Vagina (tissue), 2 donors: ENCODE data around the gene CHMP3. TPM values are rescaled to one million over a fixed set of nuclear protein-coding genes. Genes with fewer than 3 reads are reported as not detected.

Experiments used
- DNase-seq, 2 donors: peaks; one replicate each; pipeline ENCODE4 v3.0.0-alpha.2; 2017; ENCODE audit errors: extremely low spot score in 2 of 2
- H3K27ac ChIP-seq: fragments of 200-600 bp; sonication (generic); one replicate; pipeline ENCODE4 v1.5.1; 2019
- H3K27me3 ChIP-seq: fragments of 200-600 bp; sonication (generic); one replicate; pipeline ENCODE4 v1.5.1; 2019
- H3K36me3 ChIP-seq, 2 donors: fragments of 200-600 bp; sonication (generic); one replicate each; pipeline ENCODE4 v1.5.1; 2017 to 2019
- H3K4me1 ChIP-seq: fragments of 200-600 bp; sonication (generic); one replicate; pipeline ENCODE4 v1.5.1; 2019
- H3K4me3 ChIP-seq, 2 donors: fragments of 200-600 bp; sonication (generic); 1 replicate in 1 of 2; 2 replicates in 1 of 2; pipeline ENCODE4 v1.5.1; 2016 to 2019
- H3K9me3 ChIP-seq: fragments of 200-600 bp; sonication (generic); one replicate; pipeline ENCODE4 v1.5.1; 2019
- CTCF ChIP-seq, 3 experiments: fragments of 450-650 bp in 2 of 3; fragments of 200-600 bp in 1 of 3; sonication (generic) in 1 of 3; IDR thresholded peaks; one replicate each; pipeline ENCODE4 v1.5.1; 2017 to 2019; ENCODE audit warnings: antibody characterized with exemption in 3 of 3, mild to moderate bottlenecking in 2 of 3, moderate library complexity in 2 of 3
- POLR2A ChIP-seq, 2 donors: fragments of 450-650 bp; IDR thresholded peaks; one replicate each; pipeline ENCODE4 v1.6.1; 2017; ENCODE audit warnings: antibody characterized with exemption in 2 of 2, mild to moderate bottlenecking in 2 of 2, moderate library complexity in 2 of 2
- POLR2AphosphoS5 ChIP-seq, 2 donors: sonication (generic); formaldehyde crosslinking; IDR thresholded peaks; one replicate each; pipeline ENCODE4 v1.9.0; 2017; ENCODE audit warnings: antibody characterized with exemption in 2 of 2, mild to moderate bottlenecking in 2 of 2, low read depth in 1 of 2; ENCODE audit not compliant: insufficient read depth in 1 of 2
- intact Hi-C: fragments of 100-400 bp; cut with DNase I; formaldehyde crosslinking; loops from one replicate; pipeline ENCODE4 v1.15.1; 2023
- total RNA-seq: library from RNA; depleted of rRNA; stranded (reverse); fragments of >200 nt; gene quantifications from one replicate; pipeline ENCODE4 v1.2.3, GENCODE V29; 2016

CHMP3 gene
- total RNA-seq, 1 donor from 2014 or later: 49.6 TPM

GRCh38 chr2:86525421-86526340 lies 37.6 kb downstream of the CHMP3 start:
- Histone ChIP-seq H3K27ac (no peak overlapping the region), H3K27me3 (no peaks in the 10 kb centered on the region), H3K4me3 (no peak overlapping the region), H3K9me3 (no peaks in the 10 kb centered on the region), H3K4me1 (no peaks in the 10 kb centered on the region), H3K36me3 (peaks cover 0 to 11% of the 10 kb centered on the region in 2 donors)
- DNase-seq: no peak
- TF ChIP-seq POLR2AphosphoS5 (IDR thresholded peaks at IDR 0.05; ENCODE audit: insufficient read depth in 1 of 2, low read depth in 1 of 2): no peak
- TF ChIP-seq CTCF (IDR thresholded peaks at IDR 0.05): no peak
- TF ChIP-seq POLR2A (IDR thresholded peaks at IDR 0.05): no peak
- intact Hi-C loops: no loop called here

- TF ChIP-seq POLR2AphosphoS5 (IDR thresholded peaks at IDR 0.05; ENCODE audit: insufficient read depth in 1 of 2, low read depth in 1 of 2): no peak
- TF ChIP-seq CTCF (IDR thresholded peaks at IDR 0.05): no peak
- TF ChIP-seq POLR2A (IDR thresholded peaks at IDR 0.05): no peak
- intact Hi-C loops: no loop called here
- H3K4me3 ChIP-seq: no peak overlapping the region
These were observed 39.8 kb downstream of the CHMP3 start for GRCh38 chr2:86523491-86523890.

DNA sequence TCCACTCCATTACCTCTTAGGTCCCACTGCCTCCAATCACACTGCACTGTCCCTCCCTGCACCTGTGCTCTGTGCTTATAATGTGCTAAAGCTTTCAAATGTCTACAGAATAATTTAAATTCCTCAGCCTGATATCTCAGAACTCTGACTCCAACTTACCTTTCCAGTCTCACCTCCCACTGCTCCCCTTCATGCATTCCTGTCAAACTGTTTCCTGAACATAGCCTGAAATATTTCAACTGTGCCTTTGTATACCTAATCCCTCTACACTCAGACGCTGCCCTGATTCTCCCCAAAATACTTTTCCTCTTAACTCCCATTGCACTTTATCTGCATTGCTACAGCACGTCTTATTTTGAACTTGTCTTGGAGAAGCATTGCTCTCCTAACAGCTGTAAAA lies 40.5 kb downstream of the CHMP3 start:
- DNase-seq: no peak
- Histone ChIP-seq H3K4me1 (no peaks in the 10 kb centered on the region), H3K27me3 (no peaks in the 10 kb centered on the region), H3K27ac (no peak overlapping the region), H3K9me3 (no peaks in the 10 kb centered on the region), H3K36me3 (peaks cover 0 to 4% of the 10 kb centered on the region in 2 donors), H3K4me3 (no peak overlapping the region)
- no peak for TF ChIP-seq POLR2A (IDR thresholded peaks at IDR 0.05)
- no peak for TF ChIP-seq CTCF (IDR thresholded peaks at IDR 0.05)
- TF ChIP-seq POLR2AphosphoS5 (IDR thresholded peaks at IDR 0.05; ENCODE audit: insufficient read depth in 1 of 2, low read depth in 1 of 2): no peak
- intact Hi-C loops: no loop called here

More at GRCh38 chr2:86523491-86523890, 39.8 kb downstream of the CHMP3 start:
- Histone ChIP-seq H3K4me1 (no peaks in the 10 kb centered on the region), H3K27ac (no peak overlapping the region), H3K9me3 (no peaks in the 10 kb centered on the region), H3K36me3 (peaks cover 0 to 7% of the 10 kb centered on the region in 2 donors), H3K27me3 (no peaks in the 10 kb centered on the region)
- no peak for DNase-seq

DNA sequence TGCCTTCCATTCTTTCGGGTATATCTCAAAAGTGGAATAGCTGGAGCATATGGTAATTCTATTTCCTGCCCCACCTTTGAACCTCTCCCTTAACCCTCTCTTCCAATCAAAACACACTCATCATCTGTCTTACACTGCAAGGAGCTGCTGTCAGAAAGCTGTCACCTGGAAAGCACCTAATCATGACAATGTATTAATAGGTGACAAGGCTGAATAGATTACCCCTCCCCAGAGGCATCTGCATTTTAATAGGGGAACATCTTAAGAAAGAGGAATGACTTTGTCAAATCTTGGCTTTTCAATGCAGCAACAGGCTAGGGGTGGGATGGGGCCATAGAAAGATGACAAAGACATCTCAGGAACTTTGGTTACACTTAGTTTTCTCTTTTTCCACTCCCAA lies 41.3 kb downstream of the CHMP3 start:
- no peak for DNase-seq
- Histone ChIP-seq H3K36me3 (no peaks in the 10 kb centered on the region), H3K27ac (no peak overlapping the region), H3K4me3 (no peak overlapping the region), H3K27me3 (no peaks in the 10 kb centered on the region), H3K9me3 (no peaks in the 10 kb centered on the region), H3K4me1 (no peaks in the 10 kb centered on the region)
- TF ChIP-seq POLR2AphosphoS5 (IDR thresholded peaks at IDR 0.05; ENCODE audit: insufficient read depth in 1 of 2, low read depth in 1 of 2): no peak
- TF ChIP-seq POLR2A (IDR thresholded peaks at IDR 0.05): no peak
- TF ChIP-seq CTCF (IDR thresholded peaks at IDR 0.05): no peak
- intact Hi-C loops: no loop called here

GRCh38 chr2:86520153-86520552 lies 43.1 kb downstream of the CHMP3 start:
- intact Hi-C loops: no loop called here
- Histone ChIP-seq H3K4me3 (no peak overlapping the region), H3K27ac (no peak overlapping the region), H3K36me3 (no peaks in the 10 kb centered on the region), H3K27me3 (no peaks in the 10 kb centered on the region), H3K4me1 (no peaks in the 10 kb centered on the region), H3K9me3 (no peaks in the 10 kb centered on the region)
- DNase-seq: no peak
- no peak for TF ChIP-seq CTCF (IDR thresholded peaks at IDR 0.05)
- TF ChIP-seq POLR2A (IDR thresholded peaks at IDR 0.05): no peak
- TF ChIP-seq POLR2AphosphoS5 (IDR thresholded peaks at IDR 0.05; ENCODE audit: insufficient read depth in 1 of 2, low read depth in 1 of 2): no peak
